ENCODE measurements around the gene UNC5A.

DNA sequence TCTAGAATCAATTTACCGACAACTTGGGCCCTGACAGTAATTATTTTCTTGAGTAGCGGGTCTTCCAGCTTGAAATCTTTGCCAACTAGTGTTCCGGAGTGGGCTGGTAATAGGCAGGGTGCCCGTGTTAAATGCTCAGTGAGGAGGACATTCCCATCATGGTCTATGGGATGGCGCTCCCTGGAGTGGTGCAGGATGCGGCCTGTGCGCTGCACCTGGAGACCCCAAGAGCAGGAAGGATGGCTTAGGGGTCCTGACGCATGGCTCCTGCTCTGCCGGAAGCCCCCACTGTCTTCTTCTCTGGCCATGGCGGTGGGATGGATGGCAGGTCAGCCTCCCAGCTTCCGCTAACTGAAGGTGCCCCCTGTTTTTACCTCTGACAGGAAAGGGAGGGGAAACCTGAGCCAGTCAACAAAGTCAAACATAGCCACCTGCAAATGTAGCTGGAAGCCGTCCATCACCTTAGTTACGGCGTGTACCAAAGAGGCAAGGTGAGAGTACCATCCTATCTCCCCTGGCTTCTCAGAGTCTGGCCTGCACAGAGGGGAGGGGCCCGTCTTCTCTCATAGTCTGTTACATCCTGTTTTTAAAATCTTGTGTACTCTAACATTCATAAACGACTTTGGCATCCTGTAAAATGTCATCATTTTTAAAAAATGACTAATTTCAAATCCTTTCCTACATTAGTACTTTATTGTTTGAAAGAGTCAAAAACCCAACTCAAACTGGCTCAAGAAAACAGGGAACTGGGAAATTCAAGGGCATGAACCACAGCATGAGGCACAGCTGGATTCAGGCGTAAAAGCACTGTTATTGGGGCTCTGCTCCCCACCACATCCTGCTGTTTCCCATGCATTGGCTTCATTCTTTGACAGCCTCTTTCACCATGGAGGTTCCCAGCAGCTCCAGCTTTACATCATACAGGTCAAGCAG, 28.5 kb upstream of the UNC5A start:
- TF ChIP-seq GATA2 (IDR thresholded peaks at IDR 0.05; ENCODE audit: low read depth, low read length) (no peak), GATA3 (IDR thresholded peaks at IDR 0.05; ENCODE audit: low read depth, low read length) (no peak)
